Psoas muscle (tissue), 8 donors: ENCODE measurements around the gene POLR3C. TPM values are rescaled to one million over a fixed set of nuclear protein-coding genes. Genes with fewer than 3 reads are reported as not detected.
A peak's percentile ranks its signal among the peaks of the same experiment; 100 is the strongest.
"Not testable (repeated sequence)": the region's sequence is repeated elsewhere in the genome, so short reads cannot be mapped to it uniquely, and the experiment has no call there.

Source experiments
- ATAC-seq, 4 donors: fragments of 200-7000 bp; cut with Tn5 transposase; one replicate each; pipeline ENCODE4 v1.9.1; 2020; ENCODE audit warnings: moderate library complexity in 3 of 4, mild to moderate bottlenecking in 2 of 4
- DNase-seq, 2 donors: peaks; one replicate each; pipeline ENCODE4 v3.0.0-alpha.2; 2020
- H3K27ac ChIP-seq: fragments of 200-600 bp; one replicate; pipeline ENCODE4 v1.8.0; 2022
- H3K27me3 ChIP-seq, 3 donors: fragments of 200-600 bp in 1 of 3; one replicate each; pipeline versions ENCODE4 v1.6.1 to v1.8.0; 2013 to 2022; ENCODE audit warnings: low read length in 2 of 3, mild to moderate bottlenecking in 2 of 3, moderate library complexity in 1 of 3; ENCODE audit not compliant: insufficient read depth in 3 of 3
- H3K36me3 ChIP-seq, 2 donors: fragments of 200-600 bp in 1 of 2; one replicate each; pipeline versions ENCODE4 v1.6.1 to v1.8.0; 2013 to 2022; ENCODE audit warnings: low read depth in 1 of 2, mild to moderate bottlenecking in 1 of 2, moderate library complexity in 1 of 2; ENCODE audit not compliant: insufficient read depth in 1 of 2
- H3K4me1 ChIP-seq: fragments of 200-600 bp; one replicate; pipeline ENCODE4 v1.8.0; 2022
- H3K4me3 ChIP-seq: fragments of 200-600 bp; one replicate; pipeline ENCODE4 v1.8.0; 2022; ENCODE audit warnings: mild to moderate bottlenecking
- H3K9me3 ChIP-seq: fragments of 200-600 bp; one replicate; pipeline ENCODE4 v1.8.0; 2022
- WGBS, 3 donors: extraction: QIAGEN DNeasy Blood & Tissue Kit; methylation state at CpG; one replicate each; pipeline versions ENCODE4 v1.1.6 to v1.1.7; 2013; 5-methylcytosine and 5-hydroxymethylcytosine counted together
- intact Hi-C, 2 donors: fragments of 100-400 bp; cut with DNase I; formaldehyde crosslinking; loops; one replicate each; pipeline versions ENCODE4 v1.11.0 to v1.14.2; 2022
- polyA plus RNA-seq, 3 donors: library from polyadenylated mRNA; stranded (reverse); fragments of 200-250 nt; gene quantifications; one replicate each; pipeline ENCODE4 v1.2.3, GENCODE V29; 2013
- total RNA-seq, 4 donors: library from RNA; stranded (reverse); fragmentation: NEBNext Ultra II Directional in 2 of 4; extraction: Animal tissue kit (Norgen Biotek cat#: 25700) in 2 of 4; gene quantifications; one replicate each; pipeline versions ENCODE4 v1.2.1 to v1.2.4, GENCODE V29; 2021 to 2023
- TF ChIP-seq, protein P1 (sequence below): fragments of 200-600 bp; IDR thresholded peaks from one replicate; pipeline ENCODE4 v1.8.0; 2022; ENCODE audit warnings: antibody characterized with exemption
- donor health status: healthy with polysubstance abuse.
- donor health status: DM: no; HTN: no; CAD: no; lungs with moderate emphysema.
- donor health status: Bipolar disorder and iron deficiency.
- donor health status: healthy.
- donor health status: DM: yes; HTN: yes; CAD: no.
- donor health status: DM: no; HTN: no; CAD: no.
- donor health status: DM: no; HTN: no; CAD: no.
- donor health status: DM: yes; HTN: yes; CAD: no.

The POLR3C gene
- total and polyA plus RNA-seq, 7 donors = 8.6 to 21.8 (median 16.8) TPM

DNA sequence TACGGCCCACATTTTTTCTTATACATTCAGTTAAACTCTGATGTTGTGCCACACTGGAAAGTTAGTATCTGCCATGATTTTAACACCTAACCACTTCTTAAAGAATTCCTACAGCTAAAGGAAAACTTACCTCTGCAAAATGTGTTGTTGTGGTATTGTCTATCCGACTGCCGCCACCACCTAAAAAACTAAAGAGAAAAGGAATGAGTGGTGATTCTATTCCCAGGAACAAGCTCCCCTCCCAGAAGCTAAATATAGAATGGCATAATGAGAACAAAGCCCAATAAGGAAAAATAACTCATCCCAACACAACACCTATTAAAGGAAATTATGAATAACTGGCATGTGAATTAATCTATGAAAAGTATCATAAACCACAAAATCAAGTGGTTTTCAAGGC lies 39.6 kb upstream of the POLR3C start:
- ATAC-seq = peak in 3 of 4 donors; percentile 40 to 69 (median 67)
- 28 to 50% (median 28%) methylated on average over 3 of the region's 3 CpGs for WGBS, 3 donors
- intact Hi-C loops = no loop called here
- no peak for DNase-seq
- TF ChIP-seq, protein P1, sequence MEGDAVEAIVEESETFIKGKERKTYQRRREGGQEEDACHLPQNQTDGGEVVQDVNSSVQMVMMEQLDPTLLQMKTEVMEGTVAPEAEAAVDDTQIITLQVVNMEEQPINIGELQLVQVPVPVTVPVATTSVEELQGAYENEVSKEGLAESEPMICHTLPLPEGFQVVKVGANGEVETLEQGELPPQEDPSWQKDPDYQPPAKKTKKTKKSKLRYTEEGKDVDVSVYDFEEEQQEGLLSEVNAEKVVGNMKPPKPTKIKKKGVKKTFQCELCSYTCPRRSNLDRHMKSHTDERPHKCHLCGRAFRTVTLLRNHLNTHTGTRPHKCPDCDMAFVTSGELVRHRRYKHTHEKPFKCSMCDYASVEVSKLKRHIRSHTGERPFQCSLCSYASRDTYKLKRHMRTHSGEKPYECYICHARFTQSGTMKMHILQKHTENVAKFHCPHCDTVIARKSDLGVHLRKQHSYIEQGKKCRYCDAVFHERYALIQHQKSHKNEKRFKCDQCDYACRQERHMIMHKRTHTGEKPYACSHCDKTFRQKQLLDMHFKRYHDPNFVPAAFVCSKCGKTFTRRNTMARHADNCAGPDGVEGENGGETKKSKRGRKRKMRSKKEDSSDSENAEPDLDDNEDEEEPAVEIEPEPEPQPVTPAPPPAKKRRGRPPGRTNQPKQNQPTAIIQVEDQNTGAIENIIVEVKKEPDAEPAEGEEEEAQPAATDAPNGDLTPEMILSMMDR = no peak
- Histone ChIP-seq H3K4me1 (peaks cover 46% of the 10 kb centered on the region), H3K36me3 (peaks cover 0 to 15% of the 10 kb centered on the region in 2 donors), H3K27ac (peak overlapping the region; percentile 86), H3K27me3 (no peaks in the 10 kb centered on the region), H3K4me3 (peak overlapping the region; percentile 66), H3K9me3 (no peaks in the 10 kb centered on the region)

DNA sequence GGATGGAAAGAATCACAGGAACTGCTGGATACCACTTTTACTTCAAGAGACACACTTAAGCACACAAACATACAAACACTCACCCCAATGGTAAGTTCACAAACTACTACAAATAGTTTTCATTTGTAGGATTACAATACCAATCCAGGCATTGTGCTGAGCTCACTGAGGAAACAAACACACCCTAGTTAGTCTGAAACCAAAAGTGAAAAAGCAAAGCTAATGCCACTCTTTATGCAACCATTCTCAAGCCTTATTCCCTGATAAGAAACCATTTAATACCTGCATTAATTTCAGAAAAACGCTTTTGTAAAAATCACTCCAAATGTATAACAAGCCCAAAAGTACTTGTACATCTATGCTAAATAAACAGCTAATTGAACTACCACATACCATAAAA lies 38.5 kb upstream of the POLR3C start:
- Histone ChIP-seq H3K4me3 (no peak overlapping the region), H3K27me3 (no peaks in the 10 kb centered on the region), H3K4me1 (peaks cover 46% of the 10 kb centered on the region), H3K36me3 (peaks cover 0 to 8% of the 10 kb centered on the region in 2 donors), H3K27ac (peak overlapping the region; percentile 86), H3K9me3 (no peaks in the 10 kb centered on the region)
- DNase-seq (no peak), ATAC-seq (no peak)
- intact Hi-C loops = no loop called here
- 68 to 85% (median 83%) methylated on average over 1 of the region's 1 CpG for WGBS, 3 donors
- TF ChIP-seq, protein P1 = no peak

DNA sequence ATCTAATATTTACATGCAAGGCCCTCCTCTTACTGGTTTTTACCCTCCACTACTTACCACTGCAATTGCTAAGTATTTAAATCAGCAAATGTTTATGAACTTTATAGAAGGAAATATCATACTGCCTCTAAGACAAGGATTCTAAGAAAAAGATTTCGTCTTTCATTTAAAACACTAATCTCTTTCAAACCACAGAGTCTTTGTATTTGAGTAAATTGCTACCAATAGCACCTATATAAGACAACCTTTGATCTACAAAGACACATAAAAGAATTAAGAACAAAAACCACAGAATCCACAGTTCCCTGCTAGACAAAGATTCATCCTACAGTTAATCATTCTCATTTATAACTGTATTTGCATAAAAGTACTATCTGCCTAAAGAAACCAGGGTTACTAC lies 37.7 kb upstream of the POLR3C start:
- DNase-seq (no peak), ATAC-seq (no peak)
- H3K9me3 ChIP-seq = no peaks in the 10 kb centered on the region
- H3K27me3 ChIP-seq = no peaks in the 10 kb centered on the region
- H3K4me1 ChIP-seq = peaks cover 44% of the 10 kb centered on the region
- peak overlapping the region; percentile 86 for H3K27ac ChIP-seq
- H3K36me3 ChIP-seq = peaks cover 0 to 6% of the 10 kb centered on the region in 2 donors
- WGBS, 3 donors = 6 to 61% (median 59%) methylated on average over 1 of the region's 1 CpG
- TF ChIP-seq, protein P1 = no peak
- intact Hi-C loops = no loop called here
- H3K4me3 ChIP-seq = no peak overlapping the region

DNA sequence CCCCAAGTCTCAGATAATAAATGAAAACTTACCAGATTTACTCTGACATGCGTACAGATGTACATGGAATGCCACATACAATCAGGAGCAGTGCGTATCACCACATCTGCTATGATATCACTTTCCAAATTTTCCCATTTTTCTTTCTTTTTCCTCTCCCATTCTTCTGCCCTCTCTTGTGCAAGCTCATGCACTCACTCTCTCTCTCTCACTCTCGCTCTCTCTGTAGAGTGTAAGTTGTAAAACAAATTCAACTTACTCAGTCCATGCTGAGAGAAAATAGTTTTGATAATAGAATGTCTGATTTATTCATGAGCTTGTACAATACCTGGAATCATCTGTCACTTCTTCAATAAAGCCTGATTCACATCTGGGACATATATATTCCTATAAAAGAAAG lies 35.4 kb upstream of the POLR3C start:
- intact Hi-C loops = no loop called here
- TF ChIP-seq, protein P1 = no peak
- peaks cover 0 to 17% of the 10 kb centered on the region in 2 donors for H3K36me3 ChIP-seq
- no peak for DNase-seq
- H3K27ac ChIP-seq = no peak overlapping the region
- H3K4me1 ChIP-seq = peaks cover 29% of the 10 kb centered on the region
- no peaks in the 10 kb centered on the region for H3K9me3 ChIP-seq
- H3K4me3 ChIP-seq = no peak overlapping the region
- WGBS, 3 donors = 99 to 100% (median 100%) methylated on average over 3 of the region's 3 CpGs
- H3K27me3 ChIP-seq = no peaks in the 10 kb centered on the region
- ATAC-seq = no peak

DNA sequence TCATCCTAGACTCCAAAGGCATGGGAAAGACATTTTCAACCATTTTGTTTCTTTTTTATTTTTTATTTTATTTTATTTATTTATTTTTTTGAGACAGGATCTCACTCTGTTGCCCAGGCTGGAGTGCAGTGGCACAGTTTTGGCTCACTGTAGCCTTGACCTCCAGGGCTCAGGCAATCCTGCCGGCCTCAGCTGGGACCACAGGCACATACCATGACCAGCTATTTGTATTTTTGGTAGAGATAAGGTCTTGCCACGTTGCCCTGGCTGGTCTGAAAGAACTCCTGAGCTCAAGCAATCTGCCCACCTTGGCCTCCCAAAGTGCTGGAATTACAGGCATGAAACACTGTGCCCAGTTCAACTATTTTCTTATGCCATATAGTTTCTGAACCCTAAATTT lies 32.1 kb upstream of the POLR3C start:
- ATAC-seq, DNase-seq, H3K27me3 ChIP-seq, H3K9me3 ChIP-seq, intact Hi-C loops, H3K27ac ChIP-seq, H3K4me3 ChIP-seq, H3K4me1 ChIP-seq: not testable (repeated sequence)
- WGBS, 3 donors = 31 to 65% (median 40%) methylated on average over 2 of the region's 2 CpGs
- peaks cover 0 to 21% of the 10 kb centered on the region in 2 donors for H3K36me3 ChIP-seq
